ENCODE results near the gene ZNF154.
"Not testable (repeated sequence)": the region's sequence is repeated elsewhere in the genome, so short reads cannot be mapped to it uniquely, and the experiment has no call there.

DNA sequence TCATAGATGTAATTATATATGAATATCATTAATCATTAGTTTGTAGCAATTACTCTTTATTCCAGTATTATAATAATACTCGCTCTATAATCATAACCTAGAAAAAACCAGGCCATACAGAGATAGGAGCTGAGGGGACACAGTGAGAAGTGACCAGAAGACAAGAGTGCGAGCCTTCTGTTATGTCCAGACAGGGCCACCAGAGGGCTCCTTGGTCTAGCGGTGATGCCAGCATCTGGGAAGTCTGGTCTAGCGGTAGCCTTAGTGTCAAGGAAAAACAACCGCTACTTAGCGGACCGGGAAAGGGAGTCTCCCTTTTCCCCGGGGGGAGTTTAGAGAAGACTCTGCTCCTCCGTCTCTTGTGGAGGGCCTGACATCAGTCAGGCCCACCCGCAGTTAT, 29.3 kb upstream of the ZNF154 start:
- TF ChIP-seq, protein P1, sequence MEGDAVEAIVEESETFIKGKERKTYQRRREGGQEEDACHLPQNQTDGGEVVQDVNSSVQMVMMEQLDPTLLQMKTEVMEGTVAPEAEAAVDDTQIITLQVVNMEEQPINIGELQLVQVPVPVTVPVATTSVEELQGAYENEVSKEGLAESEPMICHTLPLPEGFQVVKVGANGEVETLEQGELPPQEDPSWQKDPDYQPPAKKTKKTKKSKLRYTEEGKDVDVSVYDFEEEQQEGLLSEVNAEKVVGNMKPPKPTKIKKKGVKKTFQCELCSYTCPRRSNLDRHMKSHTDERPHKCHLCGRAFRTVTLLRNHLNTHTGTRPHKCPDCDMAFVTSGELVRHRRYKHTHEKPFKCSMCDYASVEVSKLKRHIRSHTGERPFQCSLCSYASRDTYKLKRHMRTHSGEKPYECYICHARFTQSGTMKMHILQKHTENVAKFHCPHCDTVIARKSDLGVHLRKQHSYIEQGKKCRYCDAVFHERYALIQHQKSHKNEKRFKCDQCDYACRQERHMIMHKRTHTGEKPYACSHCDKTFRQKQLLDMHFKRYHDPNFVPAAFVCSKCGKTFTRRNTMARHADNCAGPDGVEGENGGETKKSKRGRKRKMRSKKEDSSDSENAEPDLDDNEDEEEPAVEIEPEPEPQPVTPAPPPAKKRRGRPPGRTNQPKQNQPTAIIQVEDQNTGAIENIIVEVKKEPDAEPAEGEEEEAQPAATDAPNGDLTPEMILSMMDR (IDR thresholded peaks at IDR 0.05) = peak; percentile 18 to 77 (median 52)
- TF ChIP-seq POLR2A (IDR thresholded peaks at IDR 0.05) = not testable (repeated sequence)

Measured in esophagus squamous epithelium (tissue), 4 donors.